ENCODE results near the gene CA9. TPM values are rescaled to one million over a fixed set of nuclear protein-coding genes. Genes with fewer than 3 reads are reported as not detected.

CA9 gene
- total RNA-seq, 1 donor from 2014 or later: 0.09 TPM

GRCh38 chr9:35690614-35691333, 17.0 kb downstream of the CA9 start:
- H3K27me3 ChIP-seq: no peaks in the 10 kb centered on the region
- no peaks in the 10 kb centered on the region for H3K36me3 ChIP-seq
- no peak for TF ChIP-seq CTCF (IDR thresholded peaks at IDR 0.05)
- no peak for TF ChIP-seq EZH2 (IDR thresholded peaks at IDR 0.05)
- no peak for TF ChIP-seq EZH2phosphoT487 (IDR thresholded peaks at IDR 0.05)
- H2AFZ ChIP-seq (replicated peaks): peak overlapping the region; percentile 67
- no peaks in the 10 kb centered on the region for H3K9me3 ChIP-seq (ENCODE audit: low read depth)
- H3K4me3 ChIP-seq: peak overlapping the region; percentile 69
- DNase-seq (ENCODE audit: low spot score): peak; percentile 64
- peaks cover 36% of the 10 kb centered on the region for H3K4me1 Mint-ChIP-seq
- peak overlapping the region; percentile 89 for H3K4me2 ChIP-seq
- H3K9me3 Mint-ChIP-seq: peaks cover 2% of the 10 kb centered on the region
- H3K27ac Mint-ChIP-seq: peak overlapping the region; percentile 96
- H3K79me2 ChIP-seq (ENCODE audit: low read depth): peaks cover 19% of the 10 kb centered on the region
- H3K4me3 Mint-ChIP-seq: peak overlapping the region; percentile 89
- H3K4me1 ChIP-seq: peaks cover 10% of the 10 kb centered on the region
- no peaks in the 10 kb centered on the region for H4K20me1 ChIP-seq (ENCODE audit: low read depth)
- H3K36me3 Mint-ChIP-seq: peaks cover 5% of the 10 kb centered on the region
- no peak overlapping the region for H3K27ac ChIP-seq
- peak overlapping the region; percentile 7 for H3K9ac ChIP-seq
- H3F3A ChIP-seq (ENCODE audit: low read depth): peaks cover 16% of the 10 kb centered on the region
- peaks cover 7% of the 10 kb centered on the region for H3K27me3 Mint-ChIP-seq (ENCODE audit: insufficient read depth, low read depth)

GRCh38 chr9:35691334-35691650, 17.6 kb downstream of the CA9 start:
- peak overlapping the region; percentile 69 for H3K4me3 ChIP-seq
- peaks cover 16% of the 10 kb centered on the region for H3F3A ChIP-seq (ENCODE audit: low read depth)
- H3K9me3 ChIP-seq (ENCODE audit: low read depth): no peaks in the 10 kb centered on the region
- Mint-ChIP-seq H3K4me1 (peaks cover 34% of the 10 kb centered on the region), H3K9me3 (peaks cover 2% of the 10 kb centered on the region), H3K27me3 (ENCODE audit: insufficient read depth, low read depth) (peaks cover 7% of the 10 kb centered on the region), H3K4me3 (peak overlapping the region; percentile 89), H3K27ac (peak overlapping the region; percentile 96), H3K36me3 (peaks cover 3% of the 10 kb centered on the region)
- TF ChIP-seq EZH2 (IDR thresholded peaks at IDR 0.05) (no peak), EZH2phosphoT487 (IDR thresholded peaks at IDR 0.05) (no peak)
- H3K4me1 ChIP-seq: peaks cover 10% of the 10 kb centered on the region
- H3K9ac ChIP-seq: no peak overlapping the region
- H4K20me1 ChIP-seq (ENCODE audit: low read depth): peaks cover 2% of the 10 kb centered on the region
- peaks cover 19% of the 10 kb centered on the region for H3K79me2 ChIP-seq (ENCODE audit: low read depth)
- no peak overlapping the region for H3K27ac ChIP-seq
- H3K36me3 ChIP-seq: no peaks in the 10 kb centered on the region
- H2AFZ ChIP-seq (replicated peaks): peak overlapping the region; percentile 67
- peak overlapping the region; percentile 89 for H3K4me2 ChIP-seq
- peak; percentile 45 for DNase-seq (ENCODE audit: low spot score)
- H3K27me3 ChIP-seq: no peaks in the 10 kb centered on the region

GRCh38 chr9:35691757-35692301, 18.1 kb downstream of the CA9 start:
- no peaks in the 10 kb centered on the region for H3K36me3 ChIP-seq
- peaks cover 10% of the 10 kb centered on the region for H3K4me1 ChIP-seq
- H3K9ac ChIP-seq: no peak overlapping the region
- H3K79me2 ChIP-seq (ENCODE audit: low read depth): peaks cover 19% of the 10 kb centered on the region
- H3F3A ChIP-seq (ENCODE audit: low read depth): peaks cover 16% of the 10 kb centered on the region
- TF ChIP-seq EZH2phosphoT487 (IDR thresholded peaks at IDR 0.05) (no peak), CTCF (IDR thresholded peaks at IDR 0.05) (peak; percentile 8), EZH2 (IDR thresholded peaks at IDR 0.05) (no peak)
- Mint-ChIP-seq H3K27me3 (ENCODE audit: insufficient read depth, low read depth) (peaks cover 7% of the 10 kb centered on the region), H3K27ac (peak overlapping the region; percentile 42), H3K4me1 (peaks cover 31% of the 10 kb centered on the region), H3K9me3 (peaks cover 2% of the 10 kb centered on the region), H3K4me3 (peak overlapping the region; percentile 89), H3K36me3 (peaks cover 4% of the 10 kb centered on the region)
- H3K4me3 ChIP-seq: no peak overlapping the region
- no peaks in the 10 kb centered on the region for H3K27me3 ChIP-seq
- H4K20me1 ChIP-seq (ENCODE audit: low read depth): peaks cover 4% of the 10 kb centered on the region
- no peaks in the 10 kb centered on the region for H3K9me3 ChIP-seq (ENCODE audit: low read depth)
- peak overlapping the region; percentile 89 for H3K4me2 ChIP-seq
- DNase-seq (ENCODE audit: low spot score): peak; percentile 34
- no peak overlapping the region for H2AFZ ChIP-seq (replicated peaks)
- no peak overlapping the region for H3K27ac ChIP-seq

GRCh38 chr9:35695943-35696401, 22.2 kb downstream of the CA9 start:
- Mint-ChIP-seq H3K27ac (no peak overlapping the region), H3K4me1 (peaks cover 10% of the 10 kb centered on the region), H3K4me3 (no peak overlapping the region), H3K27me3 (ENCODE audit: insufficient read depth, low read depth) (peaks cover 6% of the 10 kb centered on the region), H3K9me3 (no peaks in the 10 kb centered on the region), H3K36me3 (peaks cover 11% of the 10 kb centered on the region)
- no peak for DNase-seq (ENCODE audit: low spot score)
- no peak overlapping the region for H3K9ac ChIP-seq
- H3K36me3 ChIP-seq: no peaks in the 10 kb centered on the region
- no peaks in the 10 kb centered on the region for H3K27me3 ChIP-seq
- H3K27ac ChIP-seq: no peak overlapping the region
- no peak for TF ChIP-seq EZH2phosphoT487 (IDR thresholded peaks at IDR 0.05)
- no peak for TF ChIP-seq CTCF (IDR thresholded peaks at IDR 0.05)
- TF ChIP-seq EZH2 (IDR thresholded peaks at IDR 0.05): no peak
- no peak overlapping the region for H3K4me2 ChIP-seq
- no peaks in the 10 kb centered on the region for H3K9me3 ChIP-seq (ENCODE audit: low read depth)
- H3K4me3 ChIP-seq: no peak overlapping the region
- no peaks in the 10 kb centered on the region for H3K79me2 ChIP-seq (ENCODE audit: low read depth)
- peaks cover 4% of the 10 kb centered on the region for H3K4me1 ChIP-seq
- peaks cover 16% of the 10 kb centered on the region for H3F3A ChIP-seq (ENCODE audit: low read depth)
- H2AFZ ChIP-seq (replicated peaks): no peak overlapping the region
- peaks cover 4% of the 10 kb centered on the region for H4K20me1 ChIP-seq (ENCODE audit: low read depth)

Measured in neural progenitor cell (in vitro differentiated cells).